B cell (primary cell): ENCODE data around the gene UNC93B1. TPM values are rescaled to one million over a fixed set of nuclear protein-coding genes. Genes with fewer than 3 reads are reported as not detected.
A peak's percentile ranks its signal among the peaks of the same experiment; 100 is the strongest.

Experiments used
- ATAC-seq: fragments of 200-7000 bp; cut with Tn5 transposase; one replicate; pipeline ENCODE4 v1.10.0; 2021; ENCODE audit warnings: low read depth, mild to moderate bottlenecking, moderate number of reproducible peaks, moderate library complexity
- CTCF ChIA-PET: fragments of 350-600 bp; sonication (Branson Sonifier 250); formaldehyde crosslinking; loops from one replicate; lab custom pipeline; 2021; ENCODE audit warnings: antibody characterized with exemption, inconsistent platforms; lab: Charles Lee
- POLR2A ChIA-PET: fragments of 350-600 bp; sonication (Branson Sonifier 250); formaldehyde crosslinking; loops from one replicate; lab custom pipeline; 2021; ENCODE audit warnings: antibody characterized with exemption; lab: Charles Lee
- DNase-seq: peaks from one replicate; pipeline ENCODE4 v3.0.0; 2013
- H2AFZ ChIP-seq: 2 replicates; pipeline ENCODE4 v1.6.1; 2012; ENCODE audit warnings: mild to moderate bottlenecking, low read depth, low read length; ENCODE audit not compliant: insufficient read depth, poor library complexity, severe bottlenecking
- H3K27ac ChIP-seq, 2 donors: 1 replicate in 1 of 2; 2 replicates in 1 of 2; pipeline ENCODE4 v1.5.1; 2012 to 2013; ENCODE audit warnings: low read length in 2 of 2, mild to moderate bottlenecking in 2 of 2, moderate library complexity in 1 of 2
- H3K27me3 ChIP-seq, 4 experiments: fragments of 200-600 bp in 1 of 4; sonication (generic) in 1 of 4; replicated peaks in 1 of 4; 1 replicate in 2 of 4; 2 replicates in 2 of 4; pipeline versions ENCODE4 v1.6.1 to v1.7.0; 2013 to 2016; ENCODE audit warnings: low read length in 3 of 4, mild to moderate bottlenecking in 2 of 4, mixed read lengths in 1 of 4, moderate library complexity in 1 of 4; ENCODE audit not compliant: insufficient read depth in 4 of 4, control insufficient read depth in 3 of 4; ENCODE audit errors: control extremely low read depth in 1 of 4
- H3K36me3 ChIP-seq, 2 experiments: replicated peaks in 1 of 2; 1 replicate in 1 of 2; 2 replicates in 1 of 2; pipeline versions ENCODE4 v1.6.1 to v1.7.1; 2013; ENCODE audit warnings: low read length in 1 of 2; ENCODE audit not compliant: insufficient read depth in 2 of 2, control insufficient read depth in 1 of 2; ENCODE audit errors: control extremely low read depth in 1 of 2, extremely low read depth in 1 of 2
- H3K4me1 ChIP-seq, 2 donors: fragments of 200-600 bp in 1 of 2; sonication (generic) in 1 of 2; 1 replicate in 1 of 2; 2 replicates in 1 of 2; pipeline versions ENCODE4 v1.5.1 to v1.6.1; 2013 to 2017; ENCODE audit warnings: low read length in 2 of 2; ENCODE audit not compliant: control insufficient read depth in 2 of 2, insufficient read depth in 2 of 2
- H3K4me2 ChIP-seq: replicated peaks from 2 replicates; pipeline ENCODE3; 2012; ENCODE audit warnings: mild to moderate bottlenecking, low read depth, low read length; ENCODE audit not compliant: poor library complexity, severe bottlenecking
- H3K4me3 ChIP-seq, 5 experiments: fragments of 200-600 bp in 1 of 5; sonication (generic) in 1 of 5; 1 replicate in 3 of 5; 2 replicates in 2 of 5; pipeline versions ENCODE4 v1.5.1 to v1.7.0; 2011 to 2016; ENCODE audit warnings: low read length in 4 of 5, mild to moderate bottlenecking in 4 of 5, low read depth in 2 of 5, control low read depth in 1 of 5, moderate library complexity in 1 of 5; ENCODE audit not compliant: insufficient read depth in 1 of 5; ENCODE audit errors: control extremely low read depth in 1 of 5, extremely low read depth in 1 of 5
- H3K79me2 ChIP-seq: fragments of 200-600 bp; sonication (generic); one replicate; pipeline ENCODE4 v1.6.0; 2016; ENCODE audit warnings: low read length; ENCODE audit not compliant: control insufficient read depth, insufficient read depth
- H3K9ac ChIP-seq: fragments of 200-600 bp; sonication (generic); 2 replicates; pipeline ENCODE4 v1.6.1; 2017; ENCODE audit warnings: mild to moderate bottlenecking, low read length, moderate library complexity
- H3K9me3 ChIP-seq, 3 donors: one replicate each; pipeline versions ENCODE4 v1.6.1 to v1.7.1; 2013; ENCODE audit warnings: low read length in 2 of 3; ENCODE audit not compliant: control insufficient read depth in 2 of 3, insufficient read depth in 1 of 3; ENCODE audit errors: control extremely low read depth in 1 of 3
- H4K20me1 ChIP-seq: 2 replicates; pipeline ENCODE4 v1.6.0; 2012; ENCODE audit warnings: mild to moderate bottlenecking, low read length; ENCODE audit not compliant: insufficient read depth, control insufficient read depth, poor library complexity, severe bottlenecking
- H3K27ac Mint-ChIP-seq: one replicate; pipeline ENCODE4 v1.8.0; 2021; ENCODE audit warnings: mixed read lengths
- H3K27me3 Mint-ChIP-seq: one replicate; pipeline ENCODE4 v1.8.0; 2021; ENCODE audit warnings: mixed read lengths
- H3K4me1 Mint-ChIP-seq: one replicate; pipeline ENCODE4 v1.8.0; 2021; ENCODE audit warnings: mixed read lengths
- H3K4me3 Mint-ChIP-seq: one replicate; pipeline ENCODE4 v1.8.0; 2021; ENCODE audit warnings: mixed read lengths
- H3K9me3 Mint-ChIP-seq: one replicate; pipeline ENCODE4 v1.8.0; 2022; ENCODE audit warnings: mixed read lengths; ENCODE audit not compliant: insufficient read depth
- EZH2 ChIP-seq: IDR thresholded peaks from 2 replicates; pipeline ENCODE4 v1.6.1; 2012; ENCODE audit warnings: borderline replicate concordance, low read depth, mild to moderate bottlenecking, moderate library complexity, low read length; ENCODE audit not compliant: insufficient read depth, poor library complexity, severe bottlenecking
- WGBS: methylation state at CpG from one replicate; pipeline ENCODE4 v1.1.5; 2013; ENCODE audit warnings: missing lambda C conversion rate; ENCODE audit not compliant: insufficient coverage; 5-methylcytosine and 5-hydroxymethylcytosine counted together
- intact Hi-C: fragments of 100-400 bp; cut with micrococcal nuclease; formaldehyde crosslinking; loops from one replicate; pipeline ENCODE4 v1.10.0; 2022
- polyA plus RNA-seq: library from polyadenylated mRNA; depleted of rRNA; stranded (reverse); fragments of >200 nt; gene quantifications from 2 replicates; pipeline ENCODE4 v1.2.3, GENCODE V29; 2012
- total RNA-seq, 2 donors: library from RNA; stranded (reverse); fragments of 120-200 nt in 1 of 2; gene quantifications; 1 replicate in 1 of 2; 2 replicates in 1 of 2; pipeline versions ENCODE4 v1.2.3 to v1.2.4, GENCODE V29; 2013 to 2022
- TF ChIP-seq, protein P1 (sequence below): fragments of 200-600 bp; IDR thresholded peaks from one replicate; pipeline ENCODE4 v1.8.0; 2022; ENCODE audit warnings: antibody characterized with exemption, mild to moderate bottlenecking

UNC93B1 gene
- total and polyA plus RNA-seq, 2 donors (not counting 1 experiment from before 2014, with no cell fraction given): 114 to 308 TPM

GRCh38 chr11:68042219-68043028 is 38.5 kb upstream of the UNC93B1 start:
- H2AFZ ChIP-seq: no peak overlapping the region
- ChIA-PET CTCF (interaction anchor here (2.5 kb wide), 1 partner anchor 33 kb away, joined by 8 read pairs; the partner anchor contains the start of gene ALDH3B1), POLR2A (no interaction called here)
- peaks cover 0 to 36% of the 10 kb centered on the region in 2 experiments for H3K36me3 ChIP-seq
- TF ChIP-seq, protein P1, sequence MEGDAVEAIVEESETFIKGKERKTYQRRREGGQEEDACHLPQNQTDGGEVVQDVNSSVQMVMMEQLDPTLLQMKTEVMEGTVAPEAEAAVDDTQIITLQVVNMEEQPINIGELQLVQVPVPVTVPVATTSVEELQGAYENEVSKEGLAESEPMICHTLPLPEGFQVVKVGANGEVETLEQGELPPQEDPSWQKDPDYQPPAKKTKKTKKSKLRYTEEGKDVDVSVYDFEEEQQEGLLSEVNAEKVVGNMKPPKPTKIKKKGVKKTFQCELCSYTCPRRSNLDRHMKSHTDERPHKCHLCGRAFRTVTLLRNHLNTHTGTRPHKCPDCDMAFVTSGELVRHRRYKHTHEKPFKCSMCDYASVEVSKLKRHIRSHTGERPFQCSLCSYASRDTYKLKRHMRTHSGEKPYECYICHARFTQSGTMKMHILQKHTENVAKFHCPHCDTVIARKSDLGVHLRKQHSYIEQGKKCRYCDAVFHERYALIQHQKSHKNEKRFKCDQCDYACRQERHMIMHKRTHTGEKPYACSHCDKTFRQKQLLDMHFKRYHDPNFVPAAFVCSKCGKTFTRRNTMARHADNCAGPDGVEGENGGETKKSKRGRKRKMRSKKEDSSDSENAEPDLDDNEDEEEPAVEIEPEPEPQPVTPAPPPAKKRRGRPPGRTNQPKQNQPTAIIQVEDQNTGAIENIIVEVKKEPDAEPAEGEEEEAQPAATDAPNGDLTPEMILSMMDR: no peak
- no peak for TF ChIP-seq EZH2
- H3K4me1 ChIP-seq: peaks cover 18 to 37% of the 10 kb centered on the region in 2 donors
- no peak overlapping the region for H3K4me3 ChIP-seq
- ATAC-seq (no peak), DNase-seq (no peak)
- H3K27ac ChIP-seq: no peak overlapping the region
- Mint-ChIP-seq H3K4me1 (peaks cover 23% of the 10 kb centered on the region), H3K27me3 (no peaks in the 10 kb centered on the region), H3K9me3 (no peaks in the 10 kb centered on the region), H3K27ac (peak overlapping the region; percentile 10), H3K4me3 (no peak overlapping the region)
- peaks cover 33% of the 10 kb centered on the region for H4K20me1 ChIP-seq
- H3K9ac ChIP-seq: no peak overlapping the region
- H3K79me2 ChIP-seq: peaks cover 33% of the 10 kb centered on the region
- intact Hi-C loops: no loop called here
- WGBS: 95% methylated on average over 26 of the region's 27 CpGs
- no peaks in the 10 kb centered on the region for H3K27me3 ChIP-seq
- no peaks in the 10 kb centered on the region for H3K9me3 ChIP-seq
- no peak overlapping the region for H3K4me2 ChIP-seq
